GM18508 (cell line): ENCODE measurements around the gene CHID1.

Experiments used
- ATAC-seq: cut with Tn5 transposase; IDR thresholded peaks from one replicate; pipeline ENCODE4 v1.9.1; 2021; ENCODE audit warnings: moderate number of reproducible peaks; ENCODE audit not compliant: insufficient read depth, unreplicated experiment

The CHID1 gene

GRCh38 chr11:889687-890475 lies 20.7 kb downstream of the CHID1 start:
- no peak for ATAC-seq

GRCh38 chr11:889257-889656 lies 21.4 kb downstream of the CHID1 start:
- no peak for ATAC-seq

- ATAC-seq, result no peak
Observed at GRCh38 chr11:888310-889212, 22.0 kb downstream of the CHID1 start.

- no peak for ATAC-seq
Observed at GRCh38 chr11:887589-887988, 23.0 kb downstream of the CHID1 start.

- no peak for ATAC-seq
Observed at GRCh38 chr11:886568-886967, 24.0 kb downstream of the CHID1 start.

- no peak for ATAC-seq
Observed at GRCh38 chr11:884578-885070, 26.0 kb downstream of the CHID1 start.

- ATAC-seq, result no peak
Observed at GRCh38 chr11:883527-883926, 27.1 kb downstream of the CHID1 start.

- ATAC-seq, result no peak
Observed at GRCh38 chr11:882596-882995, 28.0 kb downstream of the CHID1 start.

GRCh38 chr11:880447-880846 lies 30.2 kb downstream of the CHID1 start:
- ATAC-seq, result no peak

GRCh38 chr11:877565-877964 lies 33.0 kb downstream of the CHID1 start:
- ATAC-seq, result no peak

GRCh38 chr11:876545-876944 lies 34.1 kb downstream of the CHID1 start:
- ATAC-seq, result no peak

- ATAC-seq, result no peak
Observed at GRCh38 chr11:875769-876301, 34.8 kb downstream of the CHID1 start.

GRCh38 chr11:875203-875602 lies 35.4 kb downstream of the CHID1 start:
- ATAC-seq, result no peak

GRCh38 chr11:873706-874105 lies 36.9 kb downstream of the CHID1 start:
- no peak for ATAC-seq

GRCh38 chr11:872799-873198 lies 37.8 kb downstream of the CHID1 start:
- no peak for ATAC-seq

GRCh38 chr11:871472-871871 lies 39.1 kb downstream of the CHID1 start:
- no peak for ATAC-seq

- ATAC-seq, result no peak
Observed at GRCh38 chr11:870418-870817, 40.2 kb downstream of the CHID1 start.

GRCh38 chr11:870127-870413 lies 40.5 kb downstream of the CHID1 start:
- no peak for ATAC-seq

GRCh38 chr11:869399-870126 lies 41.0 kb downstream of the CHID1 start:
- ATAC-seq, result no peak

- no peak for ATAC-seq
Observed at GRCh38 chr11:868802-869201, 41.8 kb downstream of the CHID1 start.

GRCh38 chr11:868394-868793 lies 42.2 kb downstream of the CHID1 start:
- no peak for ATAC-seq
